ENCODE results near the gene AGTR1.
"Not testable (repeated sequence)": the region's sequence is repeated elsewhere in the genome, so short reads cannot be mapped to it uniquely, and the experiment has no call there.

Gene AGTR1

GRCh38 chr3:148785026-148785425 lies 87.3 kb downstream of the AGTR1 start:
- DNase-seq (ENCODE audit: low read depth, low spot score): not testable (repeated sequence)

GRCh38 chr3:148786159-148786558 lies 88.5 kb downstream of the AGTR1 start:
- H3K4me1 ChIP-seq (ENCODE audit: control insufficient read depth, insufficient read depth, low read length); DNase-seq (ENCODE audit: low read depth, low spot score); H3K36me3 ChIP-seq (ENCODE audit: control insufficient read depth, insufficient read depth, low read length); H3K4me3 ChIP-seq (ENCODE audit: low read length); H3K27me3 ChIP-seq (ENCODE audit: control insufficient read depth, insufficient read depth, low read length); H3K9me3 ChIP-seq (ENCODE audit: control insufficient read depth, insufficient read depth, low read length); H3K27ac ChIP-seq (ENCODE audit: low read length): not testable (repeated sequence)
- WGBS (ENCODE audit: insufficient coverage, insufficient read length): no CpG with 5 or more reads among the region's 9 CpGs

More at GRCh38 chr3:148785026-148785425, 87.3 kb downstream of the AGTR1 start:
- no CpG with 5 or more reads among the region's 6 CpGs for WGBS (ENCODE audit: insufficient coverage, insufficient read length)
- H3K27me3 ChIP-seq (ENCODE audit: control insufficient read depth, insufficient read depth, low read length); H3K4me1 ChIP-seq (ENCODE audit: control insufficient read depth, insufficient read depth, low read length); H3K36me3 ChIP-seq (ENCODE audit: control insufficient read depth, insufficient read depth, low read length); H3K4me3 ChIP-seq (ENCODE audit: low read length); H3K27ac ChIP-seq (ENCODE audit: low read length); H3K9me3 ChIP-seq (ENCODE audit: control insufficient read depth, insufficient read depth, low read length): not testable (repeated sequence)

GRCh38 chr3:148789146-148789545 lies 91.4 kb downstream of the AGTR1 start:
- no peak overlapping the region for H3K27ac ChIP-seq (ENCODE audit: low read length)
- H3K9me3 ChIP-seq (ENCODE audit: control insufficient read depth, insufficient read depth, low read length): no peaks in the 10 kb centered on the region
- no peaks in the 10 kb centered on the region for H3K27me3 ChIP-seq (ENCODE audit: control insufficient read depth, insufficient read depth, low read length)
- no peak for DNase-seq (ENCODE audit: low read depth, low spot score)
- H3K36me3 ChIP-seq (ENCODE audit: control insufficient read depth, insufficient read depth, low read length): no peaks in the 10 kb centered on the region
- WGBS (ENCODE audit: insufficient coverage, insufficient read length): no CpG with 5 or more reads among the region's 6 CpGs
- H3K4me1 ChIP-seq (ENCODE audit: control insufficient read depth, insufficient read depth, low read length): no peaks in the 10 kb centered on the region
- H3K4me3 ChIP-seq (ENCODE audit: low read length): no peak overlapping the region

GRCh38 chr3:148789906-148790305 lies 92.2 kb downstream of the AGTR1 start:
- Histone ChIP-seq H3K36me3 (ENCODE audit: control insufficient read depth, insufficient read depth, low read length) (no peaks in the 10 kb centered on the region), H3K4me1 (ENCODE audit: control insufficient read depth, insufficient read depth, low read length) (no peaks in the 10 kb centered on the region), H3K4me3 (ENCODE audit: low read length) (no peak overlapping the region), H3K27me3 (ENCODE audit: control insufficient read depth, insufficient read depth, low read length) (no peaks in the 10 kb centered on the region), H3K9me3 (ENCODE audit: control insufficient read depth, insufficient read depth, low read length) (no peaks in the 10 kb centered on the region), H3K27ac (ENCODE audit: low read length) (no peak overlapping the region)
- WGBS (ENCODE audit: insufficient coverage, insufficient read length): no CpG with 5 or more reads among the region's 2 CpGs
- no peak for DNase-seq (ENCODE audit: low read depth, low spot score)

DNA sequence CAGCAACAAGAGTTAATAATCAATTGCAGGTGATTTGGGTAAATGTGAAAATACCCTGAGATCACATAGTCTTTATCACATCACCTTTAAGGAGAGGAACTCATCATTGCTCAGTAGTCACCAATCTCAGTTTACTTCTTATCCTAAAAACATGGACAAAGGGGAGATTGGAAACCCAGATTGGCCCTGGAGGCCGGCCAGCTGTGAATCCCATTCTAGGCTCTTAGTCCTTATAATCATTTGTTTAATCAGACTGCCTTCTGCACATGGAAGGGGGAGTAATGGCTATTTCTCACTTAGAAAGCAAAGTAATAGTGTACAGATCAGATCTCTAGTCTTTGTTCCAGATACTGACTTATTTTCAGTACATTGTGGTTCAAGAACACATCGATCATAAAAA lies 92.7 kb downstream of the AGTR1 start:
- H3K4me3 ChIP-seq (ENCODE audit: low read length): no peak overlapping the region
- H3K27me3 ChIP-seq (ENCODE audit: control insufficient read depth, insufficient read depth, low read length): no peaks in the 10 kb centered on the region
- no peaks in the 10 kb centered on the region for H3K9me3 ChIP-seq (ENCODE audit: control insufficient read depth, insufficient read depth, low read length)
- no CpG with 5 or more reads among the region's 2 CpGs for WGBS (ENCODE audit: insufficient coverage, insufficient read length)
- H3K4me1 ChIP-seq (ENCODE audit: control insufficient read depth, insufficient read depth, low read length): no peaks in the 10 kb centered on the region
- no peak for DNase-seq (ENCODE audit: low read depth, low spot score)
- no peaks in the 10 kb centered on the region for H3K36me3 ChIP-seq (ENCODE audit: control insufficient read depth, insufficient read depth, low read length)
- H3K27ac ChIP-seq (ENCODE audit: low read length): no peak overlapping the region

DNA sequence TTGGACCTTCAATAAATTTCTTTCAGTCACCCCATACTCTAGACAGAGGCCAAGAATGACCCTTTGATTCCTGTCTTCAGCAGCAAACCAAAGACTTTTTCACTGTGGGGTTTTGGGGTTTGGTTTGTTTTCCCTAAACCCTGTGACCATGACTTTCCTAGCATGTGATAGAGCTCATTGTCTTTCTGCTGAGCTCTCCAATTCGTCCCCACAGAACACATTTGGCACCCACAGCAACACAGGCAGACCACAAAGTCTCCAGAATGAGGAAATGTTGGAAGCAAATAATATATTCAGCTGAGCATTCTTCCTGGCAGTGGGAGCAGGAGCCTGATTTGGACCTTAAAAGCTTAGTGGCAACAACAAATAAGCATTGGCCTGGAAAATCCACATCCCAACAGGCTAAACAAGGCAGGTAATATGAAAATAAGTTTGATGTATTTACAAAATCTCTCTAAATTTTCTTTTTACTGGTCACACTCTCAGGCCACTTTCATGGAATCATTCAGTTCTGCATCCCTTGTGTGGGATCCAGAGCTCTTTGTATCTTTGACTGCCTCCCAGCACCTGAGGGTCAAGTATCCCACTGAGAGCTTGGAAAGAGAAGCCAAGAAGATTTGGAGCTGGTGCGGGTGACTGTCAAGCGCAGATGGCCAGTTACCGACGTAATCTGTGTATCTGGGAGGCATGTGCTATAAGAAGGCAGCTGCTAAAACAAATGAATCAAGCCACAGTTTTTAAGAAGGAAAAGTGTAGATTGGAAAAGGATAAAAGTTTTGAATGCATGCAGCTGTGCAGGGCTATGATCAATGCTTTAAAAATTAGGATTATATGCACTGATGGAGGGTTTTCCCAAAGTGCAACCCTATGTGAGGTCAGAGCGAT lies 93.4 kb downstream of the AGTR1 start:
- no peaks in the 10 kb centered on the region for H3K4me1 ChIP-seq (ENCODE audit: control insufficient read depth, insufficient read depth, low read length)
- WGBS (ENCODE audit: insufficient coverage, insufficient read length): no CpG with 5 or more reads among the region's 6 CpGs
- H3K4me3 ChIP-seq (ENCODE audit: low read length): no peak overlapping the region
- DNase-seq (ENCODE audit: low read depth, low spot score): no peak
- H3K9me3 ChIP-seq (ENCODE audit: control insufficient read depth, insufficient read depth, low read length): no peaks in the 10 kb centered on the region
- no peaks in the 10 kb centered on the region for H3K27me3 ChIP-seq (ENCODE audit: control insufficient read depth, insufficient read depth, low read length)
- no peak overlapping the region for H3K27ac ChIP-seq (ENCODE audit: low read length)
- H3K36me3 ChIP-seq (ENCODE audit: control insufficient read depth, insufficient read depth, low read length): no peaks in the 10 kb centered on the region

GRCh38 chr3:148791920-148792319 lies 94.2 kb downstream of the AGTR1 start:
- no peaks in the 10 kb centered on the region for H3K27me3 ChIP-seq (ENCODE audit: control insufficient read depth, insufficient read depth, low read length)
- no peaks in the 10 kb centered on the region for H3K9me3 ChIP-seq (ENCODE audit: control insufficient read depth, insufficient read depth, low read length)
- no peaks in the 10 kb centered on the region for H3K36me3 ChIP-seq (ENCODE audit: control insufficient read depth, insufficient read depth, low read length)
- no peak overlapping the region for H3K27ac ChIP-seq (ENCODE audit: low read length)
- H3K4me3 ChIP-seq (ENCODE audit: low read length): no peak overlapping the region
- H3K4me1 ChIP-seq (ENCODE audit: control insufficient read depth, insufficient read depth, low read length): no peaks in the 10 kb centered on the region
- no CpG with 5 or more reads among the region's 1 CpG for WGBS (ENCODE audit: insufficient coverage, insufficient read length)
- DNase-seq (ENCODE audit: low read depth, low spot score): no peak

DNA sequence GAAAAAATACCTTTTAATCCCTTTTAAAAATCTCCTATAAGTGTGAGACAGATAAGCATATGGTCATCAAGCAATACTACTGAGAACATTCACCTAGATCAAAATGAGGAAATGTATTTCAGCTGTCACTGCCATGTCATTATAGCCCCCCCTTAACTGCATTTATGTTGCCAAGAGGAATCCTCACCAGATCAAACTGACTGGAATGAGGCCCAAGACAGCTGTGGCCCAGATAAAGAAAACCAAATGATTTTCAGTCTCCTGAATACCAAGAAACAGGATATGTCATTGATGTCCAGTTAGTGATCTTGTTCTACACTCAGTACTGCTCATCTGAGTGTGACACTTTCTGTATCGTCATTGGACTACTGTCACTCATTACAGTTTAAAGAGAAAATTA lies 94.8 kb downstream of the AGTR1 start:
- Histone ChIP-seq H3K36me3 (ENCODE audit: control insufficient read depth, insufficient read depth, low read length) (no peaks in the 10 kb centered on the region), H3K9me3 (ENCODE audit: control insufficient read depth, insufficient read depth, low read length) (no peaks in the 10 kb centered on the region), H3K4me3 (ENCODE audit: low read length) (no peak overlapping the region), H3K27ac (ENCODE audit: low read length) (no peak overlapping the region), H3K4me1 (ENCODE audit: control insufficient read depth, insufficient read depth, low read length) (no peaks in the 10 kb centered on the region), H3K27me3 (ENCODE audit: control insufficient read depth, insufficient read depth, low read length) (no peaks in the 10 kb centered on the region)
- DNase-seq (ENCODE audit: low read depth, low spot score): no peak
- no CpG with 5 or more reads among the region's 1 CpG for WGBS (ENCODE audit: insufficient coverage, insufficient read length)

All from iPS DF 6.9 (cell line).